Measurements from ENCODE around the gene GTF2IRD1.
"Not testable (repeated sequence)": the region's sequence is repeated elsewhere in the genome, so short reads cannot be mapped to it uniquely, and the experiment has no call there.

Gene GTF2IRD1

GRCh38 chr7:74489997-74490945, 36.6 kb downstream of the GTF2IRD1 start:
- DNase-seq (ENCODE audit: low read depth in 2 of 2): no peak

- not testable (repeated sequence) for DNase-seq (ENCODE audit: low read depth in 2 of 2)
Measured at GRCh38 chr7:74491490-74491889, 37.8 kb downstream of the GTF2IRD1 start.

GRCh38 chr7:74493295-74493694, 39.6 kb downstream of the GTF2IRD1 start:
- DNase-seq (ENCODE audit: low read depth in 2 of 2): no peak

- DNase-seq (ENCODE audit: low read depth in 2 of 2): no peak
Measured at GRCh38 chr7:74494076-74494548, 40.4 kb downstream of the GTF2IRD1 start.

GRCh38 chr7:74495112-74496086, 41.7 kb downstream of the GTF2IRD1 start:
- DNase-seq (ENCODE audit: low read depth in 2 of 2): no peak

- DNase-seq (ENCODE audit: low read depth in 2 of 2): no peak
Measured at GRCh38 chr7:74496272-74496671, 42.6 kb downstream of the GTF2IRD1 start.

GRCh38 chr7:74496773-74497172, 43.1 kb downstream of the GTF2IRD1 start:
- not testable (repeated sequence) for DNase-seq (ENCODE audit: low read depth in 2 of 2)

GRCh38 chr7:74498354-74498753, 44.6 kb downstream of the GTF2IRD1 start:
- no peak for DNase-seq (ENCODE audit: low read depth in 2 of 2)

- no peak for DNase-seq (ENCODE audit: low read depth in 2 of 2)
Measured at GRCh38 chr7:74498996-74499834, 45.5 kb downstream of the GTF2IRD1 start.

GRCh38 chr7:74499835-74500388, 46.2 kb downstream of the GTF2IRD1 start:
- no peak for DNase-seq (ENCODE audit: low read depth in 2 of 2)

- no peak for DNase-seq (ENCODE audit: low read depth in 2 of 2)
Measured at GRCh38 chr7:74501298-74501697, 47.6 kb downstream of the GTF2IRD1 start.

GRCh38 chr7:74502216-74502891, 48.6 kb downstream of the GTF2IRD1 start:
- no peak for DNase-seq (ENCODE audit: low read depth in 2 of 2)

GRCh38 chr7:74503061-74503460, 49.4 kb downstream of the GTF2IRD1 start:
- no peak for DNase-seq (ENCODE audit: low read depth in 2 of 2)

- DNase-seq (ENCODE audit: low read depth in 2 of 2): no peak
Measured at GRCh38 chr7:74503943-74504342, 50.2 kb downstream of the GTF2IRD1 start.

- no peak for DNase-seq (ENCODE audit: low read depth in 2 of 2)
Measured at GRCh38 chr7:74505471-74506324, 52.0 kb downstream of the GTF2IRD1 start.

GRCh38 chr7:74506325-74506724, 52.6 kb downstream of the GTF2IRD1 start:
- DNase-seq (ENCODE audit: low read depth in 2 of 2): no peak

GRCh38 chr7:74507538-74508319, 54.0 kb downstream of the GTF2IRD1 start:
- DNase-seq (ENCODE audit: low read depth in 2 of 2): no peak

- not testable (repeated sequence) for DNase-seq (ENCODE audit: low read depth in 2 of 2)
Measured at GRCh38 chr7:74509453-74509852, 55.7 kb downstream of the GTF2IRD1 start.

GRCh38 chr7:74511345-74511744, 57.6 kb downstream of the GTF2IRD1 start:
- DNase-seq (ENCODE audit: low read depth in 2 of 2): no peak
